ENCODE results near the gene ANKH.

- TF ChIP-seq EZH2 (IDR thresholded peaks at IDR 0.05), result no peak
- no peak for TF ChIP-seq POLR2AphosphoS5 (IDR thresholded peaks at IDR 0.05; ENCODE audit: borderline replicate concordance, low read depth, low read length)
- TF ChIP-seq FOXP2 (optimal IDR thresholded peaks at IDR 0.05; ENCODE audit: control extremely low read depth, extremely low read length, insufficient read depth), result no peak
Observed at GRCh38 chr5:14908172-14908571, 36.6 kb upstream of the ANKH start.

Data from SK-N-MC (cell line).